HUES48 (cell line): ENCODE data around the gene OGT.
"Not testable (repeated sequence)": the region's sequence is repeated elsewhere in the genome, so short reads cannot be mapped to it uniquely, and the experiment has no call there.

ENCODE experiments used
- H3K27ac ChIP-seq: one replicate; pipeline ENCODE4 v1.7.0; 2013; ENCODE audit warnings: low read depth, low read length, inconsistent platforms
- H3K27me3 ChIP-seq: 2 replicates; pipeline ENCODE4 v1.6.1; 2013; ENCODE audit warnings: mild to moderate bottlenecking, low read length; ENCODE audit not compliant: control insufficient read depth, insufficient read depth
- H3K36me3 ChIP-seq: 2 replicates; pipeline ENCODE4 v1.6.1; 2013; ENCODE audit warnings: low read length; ENCODE audit not compliant: control insufficient read depth, insufficient read depth
- H3K4me1 ChIP-seq: 2 replicates; pipeline ENCODE4 v1.6.1; 2013; ENCODE audit warnings: mild to moderate bottlenecking, low read length; ENCODE audit not compliant: control insufficient read depth, insufficient read depth
- H3K4me3 ChIP-seq: 2 replicates; pipeline ENCODE4 v1.5.1; 2013; ENCODE audit warnings: mild to moderate bottlenecking, low read depth, low read length
- H3K9ac ChIP-seq: 2 replicates; pipeline ENCODE4 v1.6.1; 2013; ENCODE audit warnings: mild to moderate bottlenecking, low read depth, low read length, moderate library complexity
- H3K9me3 ChIP-seq: 2 replicates; pipeline ENCODE4 v1.6.1; 2013; ENCODE audit warnings: low read length; ENCODE audit not compliant: control insufficient read depth, insufficient read depth

The OGT gene

GRCh38 chrX:71513731-71514130, 19.2 kb upstream of the OGT start:
- not testable (repeated sequence) for H3K4me1 ChIP-seq, H3K4me3 ChIP-seq, H3K9ac ChIP-seq, H3K27me3 ChIP-seq, H3K27ac ChIP-seq, H3K36me3 ChIP-seq
- H3K9me3 ChIP-seq: peaks cover 22% of the 10 kb centered on the region

GRCh38 chrX:71514367-71515037, 18.4 kb upstream of the OGT start:
- Histone ChIP-seq H3K4me1 (no peaks in the 10 kb centered on the region), H3K27me3 (no peaks in the 10 kb centered on the region), H3K4me3 (no peak overlapping the region), H3K36me3 (no peaks in the 10 kb centered on the region), H3K27ac (no peak overlapping the region), H3K9me3 (peaks cover 22% of the 10 kb centered on the region), H3K9ac (no peak overlapping the region)

- H3K27ac ChIP-seq: no peak overlapping the region
- H3K4me1 ChIP-seq: no peaks in the 10 kb centered on the region
- no peak overlapping the region for H3K9ac ChIP-seq
- H3K36me3 ChIP-seq: no peaks in the 10 kb centered on the region
- no peaks in the 10 kb centered on the region for H3K27me3 ChIP-seq
- H3K4me3 ChIP-seq: no peak overlapping the region
- H3K9me3 ChIP-seq: peaks cover 22% of the 10 kb centered on the region
These were observed 17.9 kb upstream of the OGT start for GRCh38 chrX:71515038-71515396.

GRCh38 chrX:71525316-71525715, 7.6 kb upstream of the OGT start:
- Histone ChIP-seq H3K9ac (no peak overlapping the region), H3K4me3 (no peak overlapping the region), H3K4me1 (no peaks in the 10 kb centered on the region), H3K36me3 (no peaks in the 10 kb centered on the region), H3K27me3 (no peaks in the 10 kb centered on the region), H3K9me3 (peaks cover 26% of the 10 kb centered on the region), H3K27ac (no peak overlapping the region)

- 0 out of 2 replicates have a peak, but pooled peaks cover 7% of the 10 kb centered on the region for H3K36me3 ChIP-seq
- H3K4me1 ChIP-seq: peaks cover 9% of the 10 kb centered on the region
- H3K4me3 ChIP-seq: peak overlapping the region; percentile 62
- no peaks in the 10 kb centered on the region for H3K27me3 ChIP-seq
- 0 out of 2 replicates have a peak overlapping the region, but pooled peaks have one; percentile 27 for H3K9ac ChIP-seq
- peak overlapping the region; percentile 84 for H3K27ac ChIP-seq
- H3K9me3 ChIP-seq: peaks cover 36% of the 10 kb centered on the region
These were observed 689 bp upstream of the OGT start for GRCh38 chrX:71532078-71532752.

- Histone ChIP-seq H3K27ac (peak overlapping the region; percentile 84), H3K27me3 (no peaks in the 10 kb centered on the region), H3K9me3 (peaks cover 36% of the 10 kb centered on the region), H3K4me3 (peak overlapping the region; percentile 74), H3K9ac (peak overlapping the region; percentile 90), H3K36me3 (peaks cover 17% of the 10 kb centered on the region), H3K4me1 (peaks cover 9% of the 10 kb centered on the region)
These were observed 579 bp downstream of the OGT start for GRCh38 chrX:71533516-71533850.

GRCh38 chrX:71533851-71534561, 1.1 kb downstream of the OGT start:
- peak overlapping the region; percentile 90 for H3K9ac ChIP-seq
- H3K4me3 ChIP-seq: peak overlapping the region; percentile 74
- peaks cover 9% of the 10 kb centered on the region for H3K4me1 ChIP-seq
- no peaks in the 10 kb centered on the region for H3K27me3 ChIP-seq
- peaks cover 36% of the 10 kb centered on the region for H3K9me3 ChIP-seq
- peaks cover 22% of the 10 kb centered on the region for H3K36me3 ChIP-seq
- peak overlapping the region; percentile 84 for H3K27ac ChIP-seq

GRCh38 chrX:71534773-71535544, 2.1 kb downstream of the OGT start:
- Histone ChIP-seq H3K27ac (no peak overlapping the region), H3K9ac (no peak overlapping the region; the same call in 1 of the 2 replicates), H3K36me3 (peaks cover 27% of the 10 kb centered on the region), H3K27me3 (no peaks in the 10 kb centered on the region), H3K9me3 (peaks cover 29% of the 10 kb centered on the region), H3K4me1 (peaks cover 9% of the 10 kb centered on the region), H3K4me3 (peak overlapping the region; percentile 74)

GRCh38 chrX:71536285-71536684, 3.4 kb downstream of the OGT start:
- no peaks in the 10 kb centered on the region for H3K27me3 ChIP-seq
- peaks cover 14% of the 10 kb centered on the region for H3K4me1 ChIP-seq
- H3K36me3 ChIP-seq: peaks cover 34% of the 10 kb centered on the region
- no peak overlapping the region for H3K9ac ChIP-seq
- H3K4me3 ChIP-seq: peak overlapping the region; percentile 74
- no peak overlapping the region for H3K27ac ChIP-seq
- H3K9me3 ChIP-seq: peaks cover 25% of the 10 kb centered on the region

GRCh38 chrX:71537743-71538142, 4.8 kb downstream of the OGT start:
- Histone ChIP-seq H3K4me3 (no peak overlapping the region), H3K27me3 (no peaks in the 10 kb centered on the region), H3K9ac (no peak overlapping the region), H3K27ac (no peak overlapping the region), H3K9me3 (peaks cover 29% of the 10 kb centered on the region), H3K4me1 (peaks cover 9% of the 10 kb centered on the region; the same call in 1 of the 2 replicates), H3K36me3 (peaks cover 37% of the 10 kb centered on the region)
